GM21786 (cell line): ENCODE results near the gene MT2A.

Experiments used
- ATAC-seq: cut with Tn5 transposase; IDR thresholded peaks from one replicate; pipeline ENCODE4 v1.9.1; 2021; ENCODE audit not compliant: unreplicated experiment

MT2A gene

GRCh38 chr16:56594292-56594619 lies 14.1 kb upstream of the MT2A start:
- no peak for ATAC-seq

GRCh38 chr16:56600398-56600999 lies 7.9 kb upstream of the MT2A start:
- ATAC-seq: no peak

DNA sequence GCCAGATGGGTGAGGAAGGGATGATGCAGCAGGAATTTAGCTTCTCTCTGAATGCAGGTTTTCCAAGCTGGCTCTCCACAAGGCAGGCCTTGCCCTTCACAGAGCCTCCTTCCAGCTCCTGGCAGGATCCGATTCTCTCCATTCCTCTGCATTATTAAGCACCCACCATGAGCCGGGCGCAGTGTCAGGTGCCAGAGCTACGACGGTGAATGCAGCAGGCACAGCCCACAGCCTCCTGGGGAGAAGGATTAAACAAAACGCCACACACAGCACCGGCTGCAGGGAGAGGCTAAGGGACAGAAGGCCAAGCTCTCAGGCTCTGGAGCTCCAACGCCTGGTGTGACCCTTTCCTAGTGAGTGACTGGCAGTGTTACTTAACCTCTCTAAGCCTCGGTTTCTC lies 7.1 kb upstream of the MT2A start:
- no peak for ATAC-seq

- no peak for ATAC-seq
These were observed 4.8 kb upstream of the MT2A start for GRCh38 chr16:56603589-56603988.

GRCh38 chr16:56604966-56605365 lies 3.4 kb upstream of the MT2A start:
- ATAC-seq: no peak

- no peak for ATAC-seq
These were observed 2.9 kb upstream of the MT2A start for GRCh38 chr16:56605475-56605874.

- no peak for ATAC-seq
These were observed 2.3 kb upstream of the MT2A start for GRCh38 chr16:56606071-56606475.

GRCh38 chr16:56606476-56607108 lies 1.8 kb upstream of the MT2A start:
- no peak for ATAC-seq

- no peak for ATAC-seq
These were observed 1.2 kb upstream of the MT2A start for GRCh38 chr16:56607109-56607618.

- no peak for ATAC-seq
These were observed 725 bp upstream of the MT2A start for GRCh38 chr16:56607675-56608042.

GRCh38 chr16:56608876-56609462 lies 585 bp downstream of the MT2A start:
- no peak for ATAC-seq

- peak; percentile 54 for ATAC-seq
These were observed 1.1 kb downstream of the MT2A start for GRCh38 chr16:56609463-56609921.

DNA sequence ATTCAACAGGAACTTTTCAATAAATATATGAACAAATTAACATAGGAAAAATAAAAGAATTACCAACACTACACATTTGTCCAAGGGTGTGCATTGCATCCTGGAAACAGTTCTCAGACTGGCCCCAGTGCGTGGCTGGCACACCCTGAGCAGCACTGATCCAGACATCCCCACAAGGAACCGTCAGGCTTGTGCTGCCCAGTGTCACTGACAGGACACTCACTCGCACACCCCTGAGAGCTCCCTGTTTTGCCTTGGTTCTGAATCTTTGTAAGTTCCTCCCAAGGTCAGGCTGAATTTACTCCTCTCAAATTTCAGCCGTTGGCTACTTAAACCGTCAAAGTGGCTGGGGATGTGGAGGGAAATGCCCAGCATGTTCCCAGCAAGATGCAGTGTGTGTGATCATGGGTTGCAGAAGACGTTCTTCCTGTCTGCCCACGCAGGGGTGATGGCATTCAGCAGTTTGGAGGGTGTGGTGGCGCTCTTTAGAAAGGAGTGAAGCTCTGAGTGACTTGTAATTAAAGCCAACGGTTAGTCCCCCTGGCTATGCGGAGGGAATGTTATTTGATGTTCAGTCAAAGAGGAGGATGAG lies 1.7 kb downstream of the MT2A start:
- ATAC-seq: no peak

DNA sequence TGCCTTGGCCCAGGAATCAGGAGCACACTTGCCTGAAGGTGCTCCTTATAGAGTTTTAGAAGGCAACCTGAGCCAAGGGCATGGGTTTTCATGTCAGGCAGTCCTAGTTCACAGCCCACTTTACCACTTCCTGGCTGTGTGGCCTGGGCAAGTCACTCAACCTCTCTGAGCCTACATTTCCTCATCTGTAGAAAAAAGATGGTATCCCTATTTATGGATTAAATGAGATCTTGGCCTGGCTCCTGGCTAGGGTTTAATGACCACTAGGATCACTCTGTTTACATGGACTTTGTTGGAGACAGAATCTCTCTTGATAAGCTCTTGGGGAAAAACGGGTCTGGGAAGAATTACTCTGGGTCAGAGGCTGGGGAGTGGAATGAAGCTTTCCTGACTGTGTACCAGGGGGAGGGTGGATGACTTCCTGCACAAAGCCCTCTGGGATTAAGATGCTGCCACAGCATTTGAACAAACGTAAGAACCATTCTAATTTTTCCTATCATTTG lies 2.3 kb downstream of the MT2A start:
- ATAC-seq: no peak

DNA sequence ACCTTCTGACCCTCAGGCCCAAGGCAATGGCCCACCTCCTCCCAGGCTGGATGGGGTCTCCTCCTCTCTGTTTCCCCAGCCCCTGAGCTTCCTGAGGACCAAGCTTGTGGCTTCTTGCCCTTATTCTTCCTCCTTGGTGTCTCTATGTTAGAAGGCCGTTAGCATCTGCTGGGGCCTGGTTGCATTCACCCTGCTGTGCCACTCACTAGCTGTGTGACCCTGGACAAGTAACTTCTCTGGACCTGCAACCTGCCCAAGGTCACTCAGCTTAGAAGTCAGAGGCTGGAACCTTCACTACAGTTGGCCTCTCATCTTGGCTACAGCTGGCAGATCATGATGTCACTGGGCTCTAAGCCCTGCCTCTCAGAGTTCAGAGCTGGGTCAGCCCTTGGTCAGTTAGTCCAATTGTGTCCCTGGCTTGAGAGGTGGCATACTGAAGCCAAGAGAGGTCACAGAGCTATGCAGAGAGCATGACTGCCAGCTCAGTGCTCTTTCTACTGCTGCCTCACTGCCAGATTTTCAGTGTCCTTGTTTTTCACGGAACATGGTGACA lies 3.0 kb downstream of the MT2A start:
- ATAC-seq: no peak

DNA sequence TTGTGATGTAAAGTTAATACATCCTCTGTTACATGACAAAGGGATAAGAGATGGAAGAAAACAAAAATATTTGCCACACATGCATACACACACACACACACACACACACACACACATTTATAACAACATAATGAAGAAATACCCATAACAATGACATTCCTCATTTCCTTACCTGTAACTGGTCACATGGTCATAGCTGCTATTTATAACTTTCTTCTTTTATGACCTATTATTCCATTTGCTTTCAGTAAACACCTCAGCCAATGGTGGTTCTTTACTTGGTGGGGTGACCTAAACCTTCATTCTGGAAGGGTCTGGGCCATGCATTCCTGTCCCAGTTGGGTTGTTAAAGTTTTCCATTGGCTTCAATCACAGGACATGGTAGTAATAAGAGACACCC lies 5.3 kb downstream of the MT2A start:
- no peak for ATAC-seq

GRCh38 chr16:56614549-56614991 lies 6.2 kb downstream of the MT2A start:
- no peak for ATAC-seq

GRCh38 chr16:56615353-56615752 lies 7.0 kb downstream of the MT2A start:
- no peak for ATAC-seq

DNA sequence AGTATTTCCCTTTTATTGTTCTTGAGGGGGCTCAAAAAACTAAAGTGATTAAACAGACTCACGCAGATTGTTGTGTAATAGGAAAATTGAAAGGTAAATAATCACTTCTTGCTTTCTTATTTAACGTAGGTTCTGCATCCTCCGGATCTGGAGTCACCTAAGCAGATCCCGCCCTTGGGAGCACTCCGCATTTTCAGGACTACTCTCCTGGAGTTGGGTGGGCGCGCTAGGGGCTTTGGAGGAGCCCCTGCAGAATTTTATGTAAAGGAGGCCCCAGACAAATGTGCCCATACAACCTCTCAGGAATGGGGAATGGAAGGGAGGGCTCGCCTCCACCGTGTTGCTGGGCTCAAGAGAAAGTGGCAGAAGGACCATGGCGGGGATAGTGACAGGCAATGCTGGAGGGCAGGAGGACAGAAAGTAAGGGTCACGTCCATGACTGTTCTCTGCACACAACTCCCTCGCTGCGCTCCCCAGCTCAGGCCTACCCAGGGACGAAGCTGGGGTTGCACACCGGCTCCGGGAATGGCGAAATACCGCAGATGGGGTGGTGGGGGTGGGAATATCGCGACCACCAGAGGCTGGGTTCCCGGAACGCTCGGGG lies 8.3 kb downstream of the MT2A start:
- ATAC-seq: no peak

DNA sequence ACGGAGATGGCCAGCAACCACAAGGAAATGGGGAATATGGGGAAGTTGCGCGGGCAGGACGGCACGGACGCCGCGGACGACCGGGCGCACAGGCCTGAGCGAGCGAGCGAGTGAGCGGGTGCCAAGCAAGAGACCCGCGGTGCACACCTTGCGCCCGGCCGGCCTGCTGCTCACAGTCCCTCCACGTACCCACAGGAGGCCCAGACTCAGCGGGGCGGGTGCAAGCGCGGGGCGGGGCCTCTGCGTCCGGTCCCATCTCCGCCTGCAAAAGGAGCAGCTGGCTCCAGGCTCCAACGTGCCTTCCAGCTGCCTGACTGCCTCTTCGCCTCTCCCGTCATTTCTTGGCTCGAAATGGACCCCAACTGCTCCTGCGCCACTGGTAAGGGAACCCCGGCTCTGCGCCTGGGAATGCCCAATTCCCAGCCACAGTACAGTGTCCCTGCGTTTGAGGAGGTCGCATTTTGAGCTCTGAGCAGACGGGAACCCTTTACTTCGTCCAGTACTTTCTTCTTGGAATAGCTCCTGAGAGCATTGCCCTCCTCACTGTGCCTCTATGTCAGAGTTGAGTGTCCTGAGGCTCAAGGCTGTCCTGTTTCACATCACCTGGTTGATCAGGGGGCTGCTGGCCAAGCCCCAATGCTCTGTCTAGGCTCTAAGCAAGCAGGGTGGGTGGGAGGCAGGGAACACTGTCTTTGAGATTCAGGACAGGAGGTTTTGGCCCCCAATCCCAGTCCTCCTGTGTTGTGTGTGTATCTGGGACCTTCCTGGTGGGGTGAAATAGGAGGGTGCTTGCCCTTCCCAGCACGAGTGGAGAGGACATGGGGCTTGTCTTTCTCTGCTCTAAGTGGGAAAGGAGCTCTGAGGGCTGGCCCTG lies 9.1 kb downstream of the MT2A start:
- no peak for ATAC-seq
